ENCODE data around the gene RNGTT.
"Not testable (repeated sequence)": the region's sequence is repeated elsewhere in the genome, so short reads cannot be mapped to it uniquely, and the experiment has no call there.

Gene RNGTT

DNA sequence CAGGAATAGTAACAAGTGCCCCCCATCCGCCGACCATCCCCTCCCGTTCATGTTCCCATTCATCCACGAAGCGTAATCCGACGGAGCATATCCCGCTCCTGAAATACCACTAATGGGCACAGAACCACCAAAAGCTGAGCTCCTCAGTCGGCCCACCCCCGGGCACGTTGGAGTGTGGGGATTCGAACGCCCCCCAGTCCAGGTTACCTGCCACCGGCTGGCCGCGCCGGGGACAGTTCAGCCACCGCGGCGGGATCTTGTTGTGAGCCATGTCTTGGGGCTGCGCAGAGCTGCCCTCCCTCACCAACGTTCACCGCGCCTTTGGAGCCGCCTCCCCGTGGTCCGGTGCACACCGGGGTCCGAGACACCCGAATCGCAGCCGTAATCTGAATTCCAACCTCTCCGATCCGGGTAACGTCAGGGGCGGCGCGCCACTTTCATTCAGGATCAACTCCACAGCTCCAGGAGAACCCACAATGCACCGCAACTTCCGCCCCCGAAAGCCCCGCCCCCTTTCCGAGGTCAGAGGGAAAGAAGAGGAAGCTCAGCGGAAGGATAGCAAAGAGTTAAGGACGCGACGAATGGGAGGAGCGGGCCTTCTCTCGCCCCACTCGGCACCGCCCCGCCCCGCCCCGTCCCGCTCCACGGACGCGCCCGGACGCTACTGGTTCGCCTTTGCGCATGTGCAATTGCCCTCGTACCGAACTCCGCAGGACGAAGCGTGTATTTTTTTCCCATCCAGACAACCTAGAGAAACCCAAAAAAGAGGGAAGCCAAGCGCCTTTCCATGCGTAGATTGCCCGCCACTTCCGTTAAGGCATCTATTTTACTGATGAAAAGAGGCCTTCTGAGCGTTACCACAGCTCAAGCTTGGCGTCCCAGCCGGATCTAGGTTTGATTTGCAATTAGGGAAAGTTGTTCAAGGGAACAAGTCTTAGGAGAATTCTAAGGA lies at the start of gene RNGTT:
RNGTT (minus strand) TSS at position 480 of the 952 bp plus-strand sequence; CDS start at position 271, 209 bp downstream.
- DNase-seq (ENCODE audit: low spot score): peak; percentile 91

DNA sequence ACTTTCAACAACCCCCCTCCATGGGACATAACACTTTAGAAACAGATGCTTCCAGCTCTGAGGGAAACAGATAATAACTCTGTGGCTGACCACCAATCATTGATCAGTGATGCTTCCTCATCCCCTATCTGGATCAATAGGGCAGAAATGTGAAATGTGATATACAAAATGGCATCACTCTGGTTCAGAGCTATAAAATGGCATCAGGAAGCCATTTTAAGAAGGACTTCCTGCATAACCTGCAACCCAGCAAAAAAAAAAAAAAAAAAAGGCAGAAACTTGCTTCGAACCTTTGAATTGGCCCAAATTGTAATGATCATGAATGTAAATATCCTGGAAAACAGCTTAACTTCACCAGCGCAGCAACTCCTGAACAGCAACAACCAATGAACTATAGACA lies 48.0 kb upstream of the RNGTT start:
- no peak for DNase-seq (ENCODE audit: low spot score)

DNA sequence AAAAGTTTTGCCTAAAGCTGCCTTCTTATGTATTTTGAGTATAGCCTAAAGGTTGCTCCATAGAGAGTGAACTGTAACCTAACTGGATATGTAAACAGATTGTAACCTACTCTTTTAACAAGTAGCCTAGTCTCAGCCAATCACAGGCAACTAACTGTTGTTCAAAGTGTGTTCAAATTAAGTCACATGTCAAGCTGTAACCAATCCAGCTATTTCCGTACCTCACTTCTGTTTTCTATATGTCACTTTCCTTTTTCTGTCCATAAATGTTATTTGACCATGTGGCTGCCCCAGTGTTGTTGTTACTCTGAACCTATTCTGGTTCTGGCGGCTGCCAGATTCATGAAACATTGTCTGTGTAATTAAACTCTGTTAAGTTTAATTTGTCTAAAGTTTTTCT lies 47.4 kb upstream of the RNGTT start:
- no peak for DNase-seq (ENCODE audit: low spot score)

DNA sequence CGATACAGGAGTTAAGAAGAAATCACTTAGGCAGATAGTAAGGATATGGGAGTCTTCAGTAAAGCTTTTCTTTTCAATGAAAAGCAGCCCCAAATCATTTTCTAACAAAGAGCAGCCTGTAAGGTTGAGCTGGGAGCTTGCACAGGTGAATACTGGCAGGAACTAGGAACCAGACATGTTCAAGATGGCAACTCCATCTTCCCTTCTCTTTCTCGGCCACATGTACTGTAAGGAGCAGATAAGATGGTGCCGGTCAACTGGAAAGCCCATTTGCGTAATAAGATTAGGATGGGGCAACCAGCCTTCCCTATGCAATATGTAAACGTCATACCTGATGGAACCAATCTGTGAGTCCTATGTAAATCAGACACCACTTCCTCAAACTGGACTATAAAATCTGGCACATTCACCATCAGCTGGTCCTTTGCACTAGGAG lies 46.2 kb upstream of the RNGTT start:
- DNase-seq (ENCODE audit: low spot score): no peak

DNA sequence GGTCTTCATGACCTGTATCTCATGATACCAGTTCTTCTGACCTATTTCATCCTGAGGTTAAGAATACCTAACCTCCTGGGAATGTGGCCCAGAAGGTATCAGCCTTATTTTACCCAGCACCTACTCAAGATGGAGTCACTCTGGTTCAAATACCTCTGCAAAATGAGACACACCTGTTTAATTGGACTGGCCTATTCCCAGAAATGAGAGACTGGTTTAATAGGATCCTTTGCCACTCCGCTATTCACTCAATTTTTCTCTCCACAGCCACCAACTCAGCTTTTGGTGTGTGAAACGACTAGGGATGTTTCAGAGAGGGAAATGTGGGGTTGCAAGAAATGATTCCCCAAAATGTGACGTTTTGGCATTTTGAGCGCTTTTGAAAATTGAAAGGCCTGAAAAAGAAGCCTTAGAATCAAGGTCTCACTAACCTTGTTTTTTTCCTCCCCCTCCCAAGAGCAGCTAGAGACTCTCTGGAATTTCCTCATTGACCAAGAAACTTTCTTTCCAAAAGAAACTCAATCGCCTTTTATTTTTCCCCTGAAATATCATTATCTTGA lies 45.5 kb upstream of the RNGTT start:
- DNase-seq (ENCODE audit: low spot score): no peak

DNA sequence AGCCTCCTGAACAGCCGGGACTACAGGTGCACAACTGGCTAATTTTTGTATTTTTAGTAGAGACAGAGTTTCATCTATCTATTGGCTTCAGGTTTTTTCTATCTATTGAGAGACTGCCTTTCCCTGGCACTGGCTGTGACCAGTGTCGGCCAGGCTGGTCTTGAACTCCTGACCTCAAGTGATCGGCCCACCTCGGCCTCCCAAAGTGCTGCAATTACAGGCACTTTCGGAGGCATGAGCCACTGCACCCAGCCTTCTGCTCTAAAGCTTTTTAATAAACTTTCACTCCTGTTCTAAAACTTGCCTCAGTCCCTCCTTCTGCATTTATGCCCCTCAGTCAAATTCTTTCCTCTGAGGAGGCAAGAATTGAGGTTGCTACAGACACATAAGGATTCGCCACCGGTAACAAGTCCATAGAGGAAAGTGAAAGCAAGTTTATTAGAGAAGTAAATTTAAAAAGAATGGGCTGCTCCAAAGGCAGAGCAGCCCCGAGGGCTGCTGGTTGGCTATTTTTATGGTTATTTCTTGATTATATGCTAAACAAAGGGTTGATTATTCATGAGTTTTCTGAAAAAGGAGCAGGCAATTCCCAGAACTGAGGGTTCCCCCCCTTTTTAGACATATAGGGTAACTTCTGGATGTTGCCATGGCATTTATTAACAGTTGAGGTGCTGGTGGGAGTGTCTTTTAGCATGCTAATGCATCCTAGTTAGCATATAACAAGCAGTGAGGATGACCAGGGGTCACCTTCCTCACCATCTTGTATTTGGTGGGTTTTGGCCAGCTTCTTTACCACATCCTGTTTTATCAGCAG lies 44.8 kb upstream of the RNGTT start:
- DNase-seq (ENCODE audit: low spot score): no peak

DNA sequence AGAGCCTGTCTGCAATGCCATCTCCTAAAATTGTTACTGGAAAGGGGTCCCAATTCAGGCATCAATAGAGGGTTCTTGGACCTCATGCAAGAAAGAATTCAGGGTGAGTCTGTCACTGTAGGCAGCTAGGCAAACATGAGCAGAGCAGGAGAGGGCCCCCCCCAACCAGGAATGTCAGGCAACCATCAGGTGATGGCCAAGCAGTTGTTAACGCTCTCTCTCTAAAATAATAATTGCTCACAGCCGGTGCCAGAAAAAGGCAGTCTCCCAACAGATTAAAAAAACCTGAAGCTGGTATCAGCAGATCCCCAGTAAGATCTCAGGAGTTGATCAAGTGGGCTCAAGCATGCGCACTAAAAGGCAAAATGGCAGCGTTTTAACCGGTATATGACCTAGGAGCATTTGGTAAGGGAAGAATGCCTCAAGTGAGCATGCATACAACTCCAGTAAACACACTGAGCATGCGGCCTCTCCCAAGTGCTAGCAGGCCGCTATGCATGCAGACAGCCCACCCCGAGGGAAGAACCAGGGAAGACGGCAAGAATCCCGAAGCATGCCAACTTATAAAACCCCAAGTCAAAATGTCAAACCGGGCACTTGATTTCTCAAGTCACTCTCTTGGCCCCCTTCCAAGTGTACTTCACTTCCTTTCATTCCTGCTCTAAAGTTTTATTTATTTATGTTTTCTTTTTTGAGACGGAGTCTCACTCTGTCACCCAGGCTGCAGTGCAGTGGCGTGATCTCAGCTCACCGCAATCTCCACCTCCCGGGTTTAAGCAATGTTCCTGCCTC lies 44.0 kb upstream of the RNGTT start:
- no peak for DNase-seq (ENCODE audit: low spot score)

DNA sequence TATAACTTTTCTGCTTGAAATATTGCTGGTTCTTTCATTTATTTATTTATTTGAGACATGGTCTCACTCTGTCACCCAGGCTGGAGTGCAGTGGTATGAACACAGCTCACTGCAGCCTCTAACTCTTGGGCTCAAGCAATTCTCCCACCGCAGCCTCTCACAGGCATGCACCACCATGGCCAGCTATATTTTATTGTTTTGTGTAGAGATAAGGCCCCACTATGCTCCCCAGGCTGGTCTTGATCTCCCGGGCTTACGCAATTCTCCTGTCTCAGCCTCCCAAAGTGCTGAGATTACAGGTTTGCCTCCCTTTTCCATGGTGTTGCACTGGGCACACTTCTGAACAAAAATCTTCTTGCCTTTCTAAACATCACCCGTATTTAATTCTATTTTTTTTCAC lies 39.1 kb upstream of the RNGTT start:
- no peak for DNase-seq (ENCODE audit: low spot score)

DNA sequence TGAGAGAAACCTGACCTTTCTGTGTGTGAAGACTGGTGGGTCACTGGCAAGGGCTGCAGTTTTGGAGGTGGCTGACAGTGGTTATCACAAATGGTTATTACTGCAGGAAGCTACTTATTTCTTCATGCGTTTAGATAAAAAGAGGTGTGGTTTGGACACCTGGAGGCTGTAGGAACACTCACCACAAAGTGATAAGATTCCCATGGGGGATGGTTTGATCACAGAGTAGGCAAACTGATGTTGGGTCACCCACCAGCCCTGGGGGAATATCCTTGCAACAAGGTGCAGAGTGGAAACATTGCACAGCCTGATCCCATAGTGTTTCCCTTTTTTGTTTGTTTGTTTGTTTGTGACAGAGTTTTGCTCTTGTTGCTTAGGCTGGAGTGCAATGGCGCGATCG lies 33.9 kb upstream of the RNGTT start:
- no peak for DNase-seq (ENCODE audit: low spot score)

DNA sequence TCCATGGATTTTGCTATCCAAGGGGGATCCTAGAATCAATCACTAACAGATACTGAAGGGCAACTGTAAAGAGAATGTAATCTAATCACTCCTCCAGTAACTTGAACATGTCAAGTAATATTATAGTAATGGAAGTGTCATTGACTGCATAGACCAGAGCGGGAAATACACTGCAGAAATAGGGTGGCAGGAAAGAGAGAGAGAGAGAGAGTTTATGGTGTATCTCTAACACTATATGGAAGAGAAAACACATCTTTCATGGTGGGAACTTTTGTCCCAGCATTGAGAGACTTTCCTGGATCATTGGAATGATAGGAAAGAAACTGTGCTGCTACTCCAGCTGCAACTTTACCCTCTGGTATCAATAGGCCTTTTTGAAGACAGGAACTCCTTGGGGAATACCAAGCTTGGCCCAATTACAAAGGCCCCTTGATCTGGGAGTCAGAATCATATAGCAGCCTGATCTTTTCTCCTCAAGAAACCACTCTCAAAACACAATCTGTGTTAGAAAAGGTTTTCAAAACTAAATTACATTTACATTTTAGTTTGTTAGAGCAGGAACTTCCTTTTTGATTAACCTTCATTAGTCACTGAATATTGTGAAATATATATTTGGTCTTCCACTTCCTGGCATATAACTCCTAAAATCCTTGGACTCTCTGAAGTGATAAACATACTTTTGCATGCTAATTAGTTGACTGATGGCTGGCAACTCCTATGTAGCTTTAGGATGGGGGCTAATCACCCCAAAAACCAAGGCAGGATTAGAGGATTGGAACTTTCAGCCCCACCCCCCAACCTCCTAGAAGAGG lies 29.5 kb upstream of the RNGTT start:
- DNase-seq (ENCODE audit: low spot score): no peak

DNA sequence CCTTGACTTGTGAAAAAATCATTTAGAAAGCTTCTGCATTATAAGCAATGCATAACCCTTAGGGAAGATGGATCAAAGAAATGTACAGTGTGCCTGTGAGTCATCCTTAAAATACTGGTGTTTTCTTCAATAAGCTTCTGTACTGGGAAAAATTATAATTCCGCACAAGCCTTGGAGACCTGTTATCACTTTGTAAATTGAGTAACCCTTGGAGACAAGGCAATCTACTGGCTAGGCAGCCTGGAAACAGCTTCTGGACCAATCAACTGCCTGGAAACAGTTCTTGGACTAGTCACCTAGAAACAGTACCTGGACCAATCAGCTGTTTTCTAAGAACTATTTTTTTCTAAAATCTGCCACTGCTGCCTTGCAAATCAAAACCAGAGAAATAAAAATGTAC lies 25.8 kb upstream of the RNGTT start:
- no peak for DNase-seq (ENCODE audit: low spot score)

DNA sequence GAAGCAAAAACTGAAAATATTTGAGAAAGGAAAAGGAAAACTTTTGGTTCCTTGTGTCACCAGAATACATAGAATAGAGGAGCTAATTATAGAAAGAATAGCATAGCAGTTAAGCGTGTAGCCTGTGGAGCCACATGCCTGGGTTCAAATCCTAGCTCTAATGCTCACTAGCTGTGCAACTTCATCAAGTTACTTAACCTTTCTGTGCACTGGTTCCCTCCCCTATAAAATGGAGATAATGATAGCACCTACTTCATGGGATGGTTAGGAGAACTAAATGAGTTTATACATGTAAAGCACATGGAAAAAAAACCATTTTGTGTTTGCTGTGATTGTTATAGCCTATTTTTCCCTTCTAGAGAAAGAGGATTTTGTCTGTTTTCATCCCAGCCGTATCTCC lies 24.5 kb upstream of the RNGTT start:
- DNase-seq (ENCODE audit: low spot score): no peak

DNA sequence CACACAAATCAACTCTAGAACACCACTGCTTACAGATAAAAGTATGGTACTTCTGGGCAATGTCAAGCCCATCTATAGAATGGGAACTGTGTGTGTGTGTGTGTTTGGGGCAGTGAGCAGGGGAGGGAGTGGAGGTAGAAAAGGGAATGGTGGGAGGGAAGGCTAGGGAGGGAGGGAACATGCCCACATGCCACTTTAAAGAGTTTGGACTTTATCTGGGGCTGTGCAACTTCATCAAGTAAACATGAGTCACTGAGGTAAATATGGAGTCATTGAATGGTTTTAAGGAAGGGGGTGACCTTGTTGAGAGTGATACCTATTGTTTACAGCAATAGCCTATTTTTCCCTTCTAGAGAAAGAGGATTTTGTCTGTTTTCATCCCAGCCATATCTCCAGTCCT lies 22.5 kb upstream of the RNGTT start:
- no peak for DNase-seq (ENCODE audit: low spot score)

DNA sequence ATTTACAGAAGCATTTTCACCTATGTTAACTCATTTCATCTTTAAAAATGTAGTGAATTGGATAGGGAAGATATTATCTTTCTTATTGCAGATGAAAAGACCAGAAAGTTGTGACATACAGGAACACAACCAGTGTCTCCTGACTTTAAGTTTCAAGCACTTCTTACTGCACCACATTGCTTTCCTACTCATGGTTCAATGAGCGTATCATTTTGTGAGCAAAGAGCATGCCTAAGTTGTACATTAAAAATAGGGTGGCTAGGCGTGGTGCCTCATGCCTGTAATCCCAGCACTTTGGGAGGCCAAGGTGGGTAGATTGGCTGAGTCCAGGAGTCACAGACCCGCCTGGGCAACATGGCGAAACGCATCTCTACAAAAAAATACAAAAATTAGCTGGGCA lies 21.2 kb upstream of the RNGTT start:
- no peak for DNase-seq (ENCODE audit: low spot score)

DNA sequence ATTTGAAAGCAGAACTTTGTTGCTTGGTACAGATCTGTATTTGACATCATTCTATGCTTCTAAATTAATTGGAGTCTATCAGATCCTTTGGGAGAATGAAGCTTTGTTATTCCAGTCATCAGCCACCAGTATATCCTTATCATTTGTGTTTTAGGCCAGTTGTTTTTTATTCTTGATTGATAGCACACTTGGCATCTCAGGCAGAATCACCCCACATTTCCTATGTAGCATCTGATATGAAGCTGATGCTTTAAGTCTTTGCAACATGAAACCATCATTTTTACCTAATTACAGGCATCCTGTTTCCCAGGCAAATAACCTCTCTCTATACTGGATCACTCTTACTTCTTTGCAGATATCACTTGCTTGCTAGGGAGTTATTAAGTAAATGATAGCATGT lies 20.7 kb upstream of the RNGTT start:
- DNase-seq (ENCODE audit: low spot score): no peak

DNA sequence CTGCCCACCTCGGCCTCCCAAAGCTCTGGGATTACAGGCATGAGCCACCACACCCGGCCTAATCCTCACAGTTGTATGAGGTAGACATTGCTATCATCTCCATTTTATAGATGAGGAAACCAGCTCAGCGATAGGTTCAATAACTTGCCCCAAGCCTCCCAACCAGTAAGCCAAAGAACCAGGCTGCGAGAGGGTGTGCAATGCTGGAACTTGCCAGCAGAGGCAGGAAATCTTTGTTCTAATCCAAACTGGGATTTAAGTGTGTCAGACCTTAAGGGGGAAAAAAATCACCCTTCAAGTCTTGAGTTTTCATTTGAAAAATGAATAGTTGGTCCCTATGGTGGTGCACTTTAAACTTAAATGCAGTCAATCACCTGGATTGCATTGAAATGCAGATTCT lies 20.1 kb upstream of the RNGTT start:
- peak; percentile 45 for DNase-seq (ENCODE audit: low spot score)

DNA sequence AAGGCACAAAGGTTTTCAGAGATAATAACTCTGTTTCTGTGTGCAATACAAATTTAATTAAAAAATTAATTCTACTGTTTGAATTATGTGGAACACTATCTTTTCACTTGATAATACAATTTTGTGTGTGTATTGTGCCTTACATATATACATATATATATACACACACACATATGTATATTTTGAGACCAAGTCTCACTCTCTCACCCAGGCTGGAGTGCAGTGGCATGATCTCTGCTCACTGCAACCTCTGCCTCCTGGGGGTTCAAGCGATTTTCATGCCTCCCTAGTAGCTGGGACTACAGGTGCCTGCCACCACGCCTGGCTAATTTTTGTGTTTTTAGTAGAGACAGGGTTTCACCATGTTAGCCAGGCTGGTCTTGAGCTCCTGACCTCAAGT lies 19.7 kb upstream of the RNGTT start:
- DNase-seq (ENCODE audit: low spot score): not testable (repeated sequence)

DNA sequence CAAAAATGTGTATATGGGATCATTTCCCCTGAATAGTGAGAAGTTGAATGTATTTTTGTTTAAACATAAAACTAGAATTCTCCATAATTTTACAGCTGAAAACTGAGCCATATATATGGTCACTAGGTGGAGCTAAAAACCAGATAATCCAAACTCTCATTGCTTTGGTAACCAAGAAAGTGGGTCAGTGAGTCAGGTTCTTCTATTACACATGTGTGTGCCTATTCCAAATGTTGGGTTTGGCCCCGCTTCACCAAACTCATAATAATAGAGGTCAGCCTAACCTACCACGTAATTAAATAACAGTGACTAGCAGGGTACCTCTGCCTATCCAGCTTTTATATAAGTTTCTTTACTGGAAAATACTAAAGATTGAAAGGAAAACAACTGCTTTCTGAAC lies 19.3 kb upstream of the RNGTT start:
- peak; percentile 45 for DNase-seq (ENCODE audit: low spot score)

DNA sequence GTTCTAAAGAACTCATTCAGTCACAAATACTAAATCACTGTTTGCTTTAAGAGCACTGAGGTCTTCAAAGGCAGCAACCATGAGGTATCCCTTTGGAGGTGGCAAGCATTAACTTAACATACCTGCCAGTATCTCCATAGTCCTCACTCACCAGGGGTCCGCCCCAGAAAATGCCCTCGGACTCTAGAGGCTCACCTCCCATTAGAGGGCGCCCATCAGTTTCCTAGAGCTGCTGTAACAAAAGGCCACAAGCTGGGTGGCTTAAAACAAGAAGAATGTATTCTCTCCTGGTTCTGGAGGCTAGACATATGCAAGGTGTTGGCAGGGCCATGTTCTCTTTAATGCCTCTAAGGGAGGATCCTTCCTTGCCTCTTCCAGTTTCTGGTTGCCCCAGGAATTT lies 12.0 kb upstream of the RNGTT start:
- no peak for DNase-seq (ENCODE audit: low spot score)

DNA sequence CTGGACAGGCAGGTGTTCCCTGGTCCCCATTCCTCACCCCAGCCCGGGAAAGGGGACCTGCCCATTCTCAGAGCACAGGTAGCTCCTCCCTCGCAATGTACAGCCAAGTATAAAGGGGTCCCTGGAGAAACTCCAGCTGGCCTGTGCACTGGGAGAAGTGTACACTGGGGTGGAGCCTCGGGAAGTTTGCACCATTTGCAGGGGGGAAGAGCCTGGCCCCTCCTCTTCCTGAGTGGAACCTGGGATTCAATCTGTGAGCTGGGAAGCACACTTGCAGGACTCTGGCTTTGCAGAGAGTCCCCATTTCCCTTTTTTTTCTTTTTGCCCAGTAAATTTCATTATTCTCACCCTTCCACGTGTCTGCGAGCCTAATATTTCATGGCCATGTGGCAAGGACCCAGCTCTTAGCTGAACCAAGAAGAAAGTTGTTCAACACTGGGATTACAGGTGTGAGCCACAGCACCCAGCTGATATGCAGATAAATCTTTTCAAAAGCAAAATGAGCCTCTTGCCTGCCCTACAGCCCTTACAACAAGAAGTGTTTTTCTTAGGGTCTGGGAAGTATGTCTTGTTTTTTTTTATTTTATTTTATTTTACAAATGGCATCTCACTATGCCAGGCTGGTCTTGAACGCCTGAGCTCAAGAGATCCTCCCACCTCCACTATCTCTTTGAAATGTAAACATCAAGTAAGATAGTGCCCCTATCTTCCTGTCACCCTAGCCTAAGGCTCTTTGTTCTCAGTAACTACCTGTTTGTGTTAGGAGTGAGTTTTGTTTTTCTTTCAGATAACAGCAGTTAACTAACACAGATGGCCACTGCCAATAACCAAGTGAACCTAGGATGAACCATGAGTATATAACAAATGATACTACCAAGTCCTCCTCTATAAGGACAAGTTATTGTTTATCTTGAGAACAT lies 9.3 kb upstream of the RNGTT start:
- DNase-seq (ENCODE audit: low spot score): no peak

Measured in HuH-7 (cell line).